Ishikawa (cell line): Measurements from ENCODE around the gene ADAMTS15.

Experiments
- CEBPB ChIP-seq: IDR thresholded peaks from 2 replicates; pipeline ENCODE4 v1.6.1; 2012
- CREB1 ChIP-seq: IDR thresholded peaks from 2 replicates; pipeline ENCODE4 v1.6.1; 2012; ENCODE audit warnings: low read depth
- EGR1 ChIP-seq: IDR thresholded peaks from 2 replicates; pipeline ENCODE4 v1.6.1; 2012
- EP300 ChIP-seq: IDR thresholded peaks from 2 replicates; pipeline ENCODE4 v1.6.1; 2012; ENCODE audit warnings: borderline replicate concordance
- FOXM1 ChIP-seq: IDR thresholded peaks from 2 replicates; pipeline ENCODE4 v1.6.1; 2012; ENCODE audit warnings: low read depth, borderline replicate concordance
- NFIC ChIP-seq: IDR thresholded peaks from 2 replicates; pipeline ENCODE4 v1.6.1; 2012
- RAD21 ChIP-seq: IDR thresholded peaks from 2 replicates; pipeline ENCODE4 v1.6.1; 2012; ENCODE audit warnings: low read depth
- TAF1 ChIP-seq: IDR thresholded peaks from 2 replicates; pipeline ENCODE4 v1.6.1; 2012; ENCODE audit warnings: low read depth, mild to moderate bottlenecking
- TCF12 ChIP-seq: IDR thresholded peaks from 2 replicates; pipeline ENCODE4 v1.6.1; 2012; ENCODE audit warnings: low read depth
- TEAD4 ChIP-seq: IDR thresholded peaks from 2 replicates; pipeline ENCODE4 v1.6.1; 2012
- YY1 ChIP-seq: IDR thresholded peaks from 2 replicates; pipeline ENCODE4 v1.6.1; 2012; ENCODE audit warnings: low read depth
- ZBTB7A ChIP-seq: IDR thresholded peaks from 2 replicates; pipeline ENCODE4 v1.6.1; 2012; ENCODE audit warnings: low read depth
- TF ChIP-seq, protein P1 (sequence below): IDR thresholded peaks from 2 replicates; pipeline ENCODE4 v1.6.1; 2012
- TF ChIP-seq, protein P2 (sequence below): IDR thresholded peaks from 2 replicates; pipeline ENCODE4 v1.6.1; 2012; ENCODE audit warnings: low read depth, mild to moderate bottlenecking
- TF ChIP-seq, protein P3 (sequence below): IDR thresholded peaks from 2 replicates; pipeline ENCODE4 v1.6.1; 2012

The ADAMTS15 gene, protein sequence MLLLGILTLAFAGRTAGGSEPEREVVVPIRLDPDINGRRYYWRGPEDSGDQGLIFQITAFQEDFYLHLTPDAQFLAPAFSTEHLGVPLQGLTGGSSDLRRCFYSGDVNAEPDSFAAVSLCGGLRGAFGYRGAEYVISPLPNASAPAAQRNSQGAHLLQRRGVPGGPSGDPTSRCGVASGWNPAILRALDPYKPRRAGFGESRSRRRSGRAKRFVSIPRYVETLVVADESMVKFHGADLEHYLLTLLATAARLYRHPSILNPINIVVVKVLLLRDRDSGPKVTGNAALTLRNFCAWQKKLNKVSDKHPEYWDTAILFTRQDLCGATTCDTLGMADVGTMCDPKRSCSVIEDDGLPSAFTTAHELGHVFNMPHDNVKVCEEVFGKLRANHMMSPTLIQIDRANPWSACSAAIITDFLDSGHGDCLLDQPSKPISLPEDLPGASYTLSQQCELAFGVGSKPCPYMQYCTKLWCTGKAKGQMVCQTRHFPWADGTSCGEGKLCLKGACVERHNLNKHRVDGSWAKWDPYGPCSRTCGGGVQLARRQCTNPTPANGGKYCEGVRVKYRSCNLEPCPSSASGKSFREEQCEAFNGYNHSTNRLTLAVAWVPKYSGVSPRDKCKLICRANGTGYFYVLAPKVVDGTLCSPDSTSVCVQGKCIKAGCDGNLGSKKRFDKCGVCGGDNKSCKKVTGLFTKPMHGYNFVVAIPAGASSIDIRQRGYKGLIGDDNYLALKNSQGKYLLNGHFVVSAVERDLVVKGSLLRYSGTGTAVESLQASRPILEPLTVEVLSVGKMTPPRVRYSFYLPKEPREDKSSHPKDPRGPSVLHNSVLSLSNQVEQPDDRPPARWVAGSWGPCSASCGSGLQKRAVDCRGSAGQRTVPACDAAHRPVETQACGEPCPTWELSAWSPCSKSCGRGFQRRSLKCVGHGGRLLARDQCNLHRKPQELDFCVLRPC

GRCh38 chr11:130448416-130449309, at the start of gene ADAMTS15:
ADAMTS15 (plus strand) TSS chr11:130448645; CDS start chr11:130448974, 329 bp downstream.
- TF ChIP-seq NFIC (peak; percentile 52; the same call in 1 of the 2 replicates), TAF1 (peak; percentile 56), CEBPB (no peak), TCF12 (peak; percentile 71; the same call in 1 of the 2 replicates), FOXM1 (no peak), TEAD4 (peak; percentile 30; the same call in 1 of the 2 replicates), EGR1 (peak; percentile 28), ZBTB7A (peak; percentile 90), RAD21 (no peak), EP300 (no peak; the same call in 1 of the 2 replicates), CREB1 (no peak), YY1 (0 out of 2 replicates have a peak, but pooled peaks have one; percentile 66)
- TF ChIP-seq, protein P1, sequence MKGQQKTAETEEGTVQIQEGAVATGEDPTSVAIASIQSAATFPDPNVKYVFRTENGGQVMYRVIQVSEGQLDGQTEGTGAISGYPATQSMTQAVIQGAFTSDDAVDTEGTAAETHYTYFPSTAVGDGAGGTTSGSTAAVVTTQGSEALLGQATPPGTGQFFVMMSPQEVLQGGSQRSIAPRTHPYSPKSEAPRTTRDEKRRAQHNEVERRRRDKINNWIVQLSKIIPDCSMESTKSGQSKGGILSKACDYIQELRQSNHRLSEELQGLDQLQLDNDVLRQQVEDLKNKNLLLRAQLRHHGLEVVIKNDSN, result 0 out of 2 replicates have a peak, but pooled peaks have one; percentile 6
- TF ChIP-seq, protein P2, sequence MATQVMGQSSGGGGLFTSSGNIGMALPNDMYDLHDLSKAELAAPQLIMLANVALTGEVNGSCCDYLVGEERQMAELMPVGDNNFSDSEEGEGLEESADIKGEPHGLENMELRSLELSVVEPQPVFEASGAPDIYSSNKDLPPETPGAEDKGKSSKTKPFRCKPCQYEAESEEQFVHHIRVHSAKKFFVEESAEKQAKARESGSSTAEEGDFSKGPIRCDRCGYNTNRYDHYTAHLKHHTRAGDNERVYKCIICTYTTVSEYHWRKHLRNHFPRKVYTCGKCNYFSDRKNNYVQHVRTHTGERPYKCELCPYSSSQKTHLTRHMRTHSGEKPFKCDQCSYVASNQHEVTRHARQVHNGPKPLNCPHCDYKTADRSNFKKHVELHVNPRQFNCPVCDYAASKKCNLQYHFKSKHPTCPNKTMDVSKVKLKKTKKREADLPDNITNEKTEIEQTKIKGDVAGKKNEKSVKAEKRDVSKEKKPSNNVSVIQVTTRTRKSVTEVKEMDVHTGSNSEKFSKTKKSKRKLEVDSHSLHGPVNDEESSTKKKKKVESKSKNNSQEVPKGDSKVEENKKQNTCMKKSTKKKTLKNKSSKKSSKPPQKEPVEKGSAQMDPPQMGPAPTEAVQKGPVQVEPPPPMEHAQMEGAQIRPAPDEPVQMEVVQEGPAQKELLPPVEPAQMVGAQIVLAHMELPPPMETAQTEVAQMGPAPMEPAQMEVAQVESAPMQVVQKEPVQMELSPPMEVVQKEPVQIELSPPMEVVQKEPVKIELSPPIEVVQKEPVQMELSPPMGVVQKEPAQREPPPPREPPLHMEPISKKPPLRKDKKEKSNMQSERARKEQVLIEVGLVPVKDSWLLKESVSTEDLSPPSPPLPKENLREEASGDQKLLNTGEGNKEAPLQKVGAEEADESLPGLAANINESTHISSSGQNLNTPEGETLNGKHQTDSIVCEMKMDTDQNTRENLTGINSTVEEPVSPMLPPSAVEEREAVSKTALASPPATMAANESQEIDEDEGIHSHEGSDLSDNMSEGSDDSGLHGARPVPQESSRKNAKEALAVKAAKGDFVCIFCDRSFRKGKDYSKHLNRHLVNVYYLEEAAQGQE, result no peak
- TF ChIP-seq, protein P3, sequence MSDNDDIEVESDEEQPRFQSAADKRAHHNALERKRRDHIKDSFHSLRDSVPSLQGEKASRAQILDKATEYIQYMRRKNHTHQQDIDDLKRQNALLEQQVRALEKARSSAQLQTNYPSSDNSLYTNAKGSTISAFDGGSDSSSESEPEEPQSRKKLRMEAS, result peak; percentile 67

DNA sequence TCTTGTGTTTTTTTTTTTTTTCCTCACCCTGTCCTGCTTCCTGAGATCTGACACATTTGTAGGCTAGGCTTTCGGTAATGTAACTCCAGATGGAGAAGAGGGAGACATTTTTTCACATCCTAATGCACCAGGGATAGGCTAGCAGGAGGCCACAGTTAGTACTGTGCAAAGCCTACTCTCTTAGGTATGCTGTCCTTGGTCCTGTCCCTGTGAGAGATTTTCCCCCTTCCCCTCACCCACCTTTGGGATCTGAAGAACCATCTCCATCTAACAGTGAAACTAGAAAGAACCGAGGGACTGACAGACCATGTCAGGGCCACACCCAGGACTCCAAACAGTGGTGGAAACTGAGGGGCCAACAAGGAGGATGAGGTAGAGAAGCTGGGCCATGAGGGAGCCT, 49.2 kb upstream of the ADAMTS15 start:
- no peak for TF ChIP-seq RAD21
- TF ChIP-seq, protein P2, result peak; percentile 64

- TF ChIP-seq NFIC, result no peak
- no peak for TF ChIP-seq EP300
- no peak for TF ChIP-seq FOXM1
- no peak for TF ChIP-seq EGR1
- TF ChIP-seq TAF1, result no peak
- TF ChIP-seq, protein P3, result no peak
- TF ChIP-seq TEAD4, result no peak
Measured at GRCh38 chr11:130400781-130401483, 47.5 kb upstream of the ADAMTS15 start.

- TF ChIP-seq NFIC, result no peak
- no peak for TF ChIP-seq EGR1
- no peak for TF ChIP-seq CREB1
- TF ChIP-seq CEBPB, result no peak
- no peak for TF ChIP-seq FOXM1
- TF ChIP-seq YY1, result no peak
- no peak for TF ChIP-seq ZBTB7A
- no peak for TF ChIP-seq RAD21
- TF ChIP-seq, protein P3, result no peak
- TF ChIP-seq TEAD4, result no peak
- no peak for TF ChIP-seq EP300
- no peak for TF ChIP-seq TAF1
- TF ChIP-seq, protein P2, result no peak
- TF ChIP-seq TCF12, result no peak
- TF ChIP-seq, protein P1, result no peak
Measured at GRCh38 chr11:130402570-130402969, 45.9 kb upstream of the ADAMTS15 start.
